Gastroesophageal sphincter (tissue), 3 donors: ENCODE results near the gene FOXN3.

Experiments
- CTCF ChIP-seq, 4 experiments: fragments of 200-600 bp in 2 of 4; fragments of 450-650 bp in 2 of 4; sonication (generic) in 1 of 4; IDR thresholded peaks; one replicate each; pipeline ENCODE4 v1.5.1; 2017 to 2019; ENCODE audit warnings: antibody characterized with exemption in 4 of 4, mild to moderate bottlenecking in 2 of 4, moderate library complexity in 2 of 4
- POLR2A ChIP-seq, 2 donors: fragments of 450-650 bp; IDR thresholded peaks; one replicate each; pipeline ENCODE4 v1.6.1; 2017; ENCODE audit warnings: antibody characterized with exemption in 2 of 2, mild to moderate bottlenecking in 2 of 2, moderate library complexity in 1 of 2
- POLR2AphosphoS5 ChIP-seq: sonication (generic); formaldehyde crosslinking; IDR thresholded peaks from one replicate; pipeline ENCODE4 v1.6.1; 2017; ENCODE audit warnings: antibody characterized with exemption

GRCh38 chr14:89267656-89268055 lies 149.4 kb downstream of the FOXN3 start:
- TF ChIP-seq CTCF (IDR thresholded peaks at IDR 0.05) (no peak), POLR2A (IDR thresholded peaks at IDR 0.05) (no peak), POLR2AphosphoS5 (no peak)
